MM.1S (cell line): ENCODE results near the gene TRMT61B.

Experiments
- DNase-seq: peaks from one replicate; pipeline ENCODE4 v3.0.0-alpha.2; 2015
- H2AFZ ChIP-seq: fragments of 300-600 bp; sonication (generic); 2 replicates; pipeline ENCODE4 v1.6.0; 2016; ENCODE audit warnings: antibody characterized with exemption, low read length
- H3F3A ChIP-seq: fragments of 300-600 bp; sonication (generic); 2 replicates; pipeline ENCODE4 v1.6.1; 2016; ENCODE audit warnings: mild to moderate bottlenecking, antibody characterized with exemption, low read length, moderate library complexity, mixed read lengths; ENCODE audit not compliant: insufficient read depth
- H3K27ac ChIP-seq: fragments of 300-600 bp; sonication (generic); 2 replicates; pipeline ENCODE4 v1.5.1; 2016; ENCODE audit warnings: mild to moderate bottlenecking, low read length
- H3K27me3 ChIP-seq: fragments of 300-600 bp; sonication (generic); replicated peaks from 2 replicates; pipeline ENCODE4 v1.6.0; 2016; ENCODE audit warnings: low read length; ENCODE audit not compliant: insufficient read depth
- H3K36me3 ChIP-seq: fragments of 300-600 bp; sonication (generic); replicated peaks from 2 replicates; pipeline ENCODE4 v1.6.1; 2016; ENCODE audit warnings: mild to moderate bottlenecking, low read length, mixed read lengths; ENCODE audit not compliant: insufficient read depth
- H3K4me1 ChIP-seq: fragments of 300-600 bp; sonication (generic); 2 replicates; pipeline ENCODE4 v1.6.1; 2016; ENCODE audit warnings: low read length, mixed read lengths
- H3K4me2 ChIP-seq: fragments of 300-600 bp; sonication (generic); 2 replicates; pipeline ENCODE4 v1.6.0; 2016; ENCODE audit warnings: low read depth, low read length
- H3K4me3 ChIP-seq: fragments of 300-600 bp; sonication (generic); 2 replicates; pipeline ENCODE4 v1.5.1; 2016; ENCODE audit warnings: low read length, mixed read lengths
- H3K79me2 ChIP-seq: fragments of 300-600 bp; sonication (generic); 2 replicates; pipeline ENCODE4 v1.6.1; 2016; ENCODE audit warnings: mixed run types, low read length, mixed read lengths
- H3K9ac ChIP-seq: fragments of 300-600 bp; sonication (generic); 2 replicates; pipeline ENCODE4 v1.6.1; 2016; ENCODE audit warnings: low read length, mixed read lengths
- H3K9me2 ChIP-seq: fragments of 300-600 bp; sonication (generic); replicated peaks from 2 replicates; pipeline ENCODE4 v1.6.1; 2016; ENCODE audit warnings: mild to moderate bottlenecking, low read length, mixed read lengths; ENCODE audit not compliant: insufficient read depth
- H3K9me3 ChIP-seq: fragments of 300-600 bp; sonication (generic); replicated peaks from 2 replicates; pipeline ENCODE4 v1.6.1; 2016; ENCODE audit warnings: mild to moderate bottlenecking, low read length, mixed read lengths; ENCODE audit not compliant: insufficient read depth
- H4K20me1 ChIP-seq: fragments of 300-600 bp; sonication (generic); 2 replicates; pipeline ENCODE4 v1.6.1; 2016; ENCODE audit warnings: mild to moderate bottlenecking, low read length, moderate library complexity, mixed read lengths; ENCODE audit not compliant: insufficient read depth
- CTCF ChIP-seq: fragments of 300-600 bp; sonication (generic); IDR thresholded peaks from 2 replicates; pipeline ENCODE4 v1.5.1; 2016; ENCODE audit warnings: antibody characterized with exemption, low read length, mixed read lengths
- EZH2 ChIP-seq: fragments of 300-600 bp; sonication (generic); optimal IDR thresholded peaks from 2 replicates; pipeline ENCODE3; 2017; ENCODE audit warnings: low read depth, mild to moderate bottlenecking, antibody characterized with exemption, low read length, mixed read lengths
- EZH2phosphoT487 ChIP-seq: fragments of 300-600 bp; sonication (generic); IDR thresholded peaks from 2 replicates; pipeline ENCODE4 v1.6.1; 2018; ENCODE audit warnings: antibody characterized with exemption, low read length

TRMT61B gene

DNA sequence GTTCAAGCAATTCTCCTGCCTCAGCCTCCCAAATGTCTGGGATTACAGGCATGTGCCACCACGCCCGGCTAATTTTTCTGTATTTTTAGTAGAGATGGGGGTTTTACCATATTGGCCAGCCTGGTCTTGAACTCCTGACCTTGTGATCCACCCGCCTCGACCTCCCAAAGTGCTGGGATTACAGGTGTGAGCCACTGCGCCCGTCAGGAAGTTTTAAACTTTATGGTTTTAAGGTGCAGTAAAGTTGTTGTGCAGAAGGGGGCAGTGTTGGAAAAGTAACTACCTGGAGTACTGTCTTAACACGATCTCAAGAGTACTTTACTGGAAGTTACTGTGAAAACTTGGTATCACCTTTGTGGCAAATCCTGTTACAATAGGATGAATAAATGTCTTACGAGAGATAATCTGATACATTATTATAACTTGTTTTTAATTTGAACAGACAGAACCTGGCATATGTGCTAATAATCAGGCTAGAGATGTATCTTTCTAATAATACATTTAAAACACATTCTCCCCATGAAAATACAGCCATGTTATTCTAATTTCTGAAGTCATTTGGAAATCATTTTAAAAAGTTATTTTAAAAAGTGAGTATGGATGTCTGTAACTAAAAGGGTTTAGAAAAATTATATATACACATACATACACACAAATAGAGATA lies 48.7 kb downstream of the TRMT61B start:
- no peak overlapping the region for H3K4me2 ChIP-seq
- TF ChIP-seq CTCF, result peak; percentile 57
- no peak for TF ChIP-seq EZH2phosphoT487

DNA sequence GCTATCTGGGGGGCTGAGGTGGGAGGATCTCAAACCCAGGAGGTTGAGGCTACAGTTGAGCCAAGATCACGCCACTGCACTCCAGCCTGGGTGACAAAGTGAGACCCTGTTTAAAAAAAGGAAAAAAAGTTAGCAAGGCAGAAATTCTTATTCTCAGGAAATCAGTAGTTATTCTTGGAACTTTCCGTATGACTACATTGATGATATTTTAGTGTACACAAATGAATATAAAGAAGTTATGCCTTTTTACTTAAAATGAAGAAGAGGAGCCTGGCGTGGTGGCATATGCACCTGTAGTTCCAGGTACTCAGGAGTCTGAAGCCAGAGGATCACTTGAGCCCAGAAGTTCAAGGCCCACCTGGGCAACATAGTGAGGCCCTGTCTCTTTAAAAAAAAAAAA lies 52.1 kb downstream of the TRMT61B start:
- Histone ChIP-seq H3K9me2 (no peaks in the 10 kb centered on the region), H3K79me2 (no peaks in the 10 kb centered on the region), H3K27ac (no peak overlapping the region), H3K9ac (no peak overlapping the region), H3K36me3 (no peaks in the 10 kb centered on the region), H3K27me3 (no peaks in the 10 kb centered on the region), H3K4me2 (no peak overlapping the region), H3K4me3 (no peak overlapping the region), H2AFZ (no peak overlapping the region), H4K20me1 (no peaks in the 10 kb centered on the region), H3K4me1 (no peaks in the 10 kb centered on the region), H3K9me3 (no peaks in the 10 kb centered on the region), H3F3A (no peaks in the 10 kb centered on the region)
- TF ChIP-seq EZH2, result no peak
- no peak for DNase-seq

More for the DNA sequence above, 48.7 kb downstream of the TRMT61B start:
- no peaks in the 10 kb centered on the region for H3K9me3 ChIP-seq
- no peaks in the 10 kb centered on the region for H3K27me3 ChIP-seq
- no peaks in the 10 kb centered on the region for H3K79me2 ChIP-seq
- H3K4me1 ChIP-seq, result no peaks in the 10 kb centered on the region
- H3K9ac ChIP-seq, result no peak overlapping the region
- H3K4me3 ChIP-seq, result no peak overlapping the region
- H2AFZ ChIP-seq, result no peak overlapping the region
- H3K27ac ChIP-seq, result no peak overlapping the region
- H3K9me2 ChIP-seq, result no peaks in the 10 kb centered on the region
- no peaks in the 10 kb centered on the region for H4K20me1 ChIP-seq
- peak; percentile 65 for DNase-seq
- H3K36me3 ChIP-seq, result no peaks in the 10 kb centered on the region
- no peaks in the 10 kb centered on the region for H3F3A ChIP-seq

DNA sequence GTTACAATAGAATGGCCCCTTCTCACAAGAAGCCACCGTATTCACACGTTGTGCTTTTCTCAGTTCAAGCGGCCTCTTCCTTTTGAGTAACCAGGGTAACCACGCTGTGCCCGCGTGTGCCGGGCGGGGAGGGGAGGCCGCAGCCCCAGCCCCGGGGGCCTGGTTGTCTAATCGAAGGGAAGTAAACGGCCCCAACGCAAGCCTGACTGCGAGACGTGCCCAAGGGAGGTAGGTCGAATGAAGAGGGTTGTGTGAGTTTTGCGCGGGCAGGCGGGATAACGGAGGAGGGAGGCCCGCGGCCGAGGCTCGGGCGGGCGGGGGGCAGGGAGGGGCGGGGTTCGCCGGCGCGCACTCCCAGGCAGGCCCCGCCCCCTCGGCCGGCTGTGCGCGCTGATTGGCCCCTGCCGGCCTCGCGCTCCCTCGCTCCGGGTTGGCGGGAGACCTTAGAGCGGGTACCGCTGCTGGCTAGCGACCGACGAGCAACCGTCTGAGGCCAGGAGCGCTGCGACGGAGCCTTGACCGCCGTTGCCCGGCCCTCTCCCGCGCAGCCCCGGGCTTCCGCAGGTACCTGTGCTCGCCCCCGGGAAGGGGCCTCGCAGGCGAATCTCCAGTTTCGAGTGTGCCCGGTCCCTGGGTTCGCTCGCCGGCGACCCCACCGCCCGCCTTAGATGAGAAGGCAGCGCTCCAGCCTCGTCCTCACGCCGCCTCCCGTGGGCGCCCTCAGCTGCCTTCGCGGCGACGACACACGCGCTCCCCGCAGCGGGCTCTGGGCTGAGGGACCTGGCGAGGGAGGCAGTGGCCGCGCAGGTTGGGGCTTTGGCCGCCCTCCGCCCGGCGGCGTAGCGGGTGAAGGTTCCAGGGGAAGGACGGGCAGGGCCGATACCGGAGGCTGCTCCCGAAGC lies 59.5 kb downstream of the TRMT61B start, which contains the start of gene SPDYA:
SPDYA (plus strand) TSS at position 451 of the 902 bp plus-strand sequence. CDS start 5,181 bp downstream, outside the sequence.
- Histone ChIP-seq H3K79me2 (no peaks in the 10 kb centered on the region), H3K9ac (no peak within 1 kb of the TSS), H4K20me1 (no peaks in the 10 kb centered on the region), H3F3A (no peaks in the 10 kb centered on the region), H3K36me3 (no peaks in the 10 kb centered on the region), H3K4me1 (no peaks in the 10 kb centered on the region), H3K4me2 (peak within 1 kb of the TSS; percentile 52), H3K27ac (no peak within 1 kb of the TSS), H2AFZ (no peak within 1 kb of the TSS), H3K4me3 (0 out of 2 replicates have a peak within 1 kb of the TSS, but pooled peaks have one; percentile 17), H3K9me2 (no peaks in the 10 kb centered on the region), H3K9me3 (no peaks in the 10 kb centered on the region), H3K27me3 (no peaks in the 10 kb centered on the region)
- peak; percentile 32 for DNase-seq
- TF ChIP-seq EZH2phosphoT487 (no peak), CTCF (no peak), EZH2 (no peak)
